ENCODE results near the gene KRT35.
A peak's percentile ranks its signal among the peaks of the same experiment; 100 is the strongest.

The KRT35 gene

DNA sequence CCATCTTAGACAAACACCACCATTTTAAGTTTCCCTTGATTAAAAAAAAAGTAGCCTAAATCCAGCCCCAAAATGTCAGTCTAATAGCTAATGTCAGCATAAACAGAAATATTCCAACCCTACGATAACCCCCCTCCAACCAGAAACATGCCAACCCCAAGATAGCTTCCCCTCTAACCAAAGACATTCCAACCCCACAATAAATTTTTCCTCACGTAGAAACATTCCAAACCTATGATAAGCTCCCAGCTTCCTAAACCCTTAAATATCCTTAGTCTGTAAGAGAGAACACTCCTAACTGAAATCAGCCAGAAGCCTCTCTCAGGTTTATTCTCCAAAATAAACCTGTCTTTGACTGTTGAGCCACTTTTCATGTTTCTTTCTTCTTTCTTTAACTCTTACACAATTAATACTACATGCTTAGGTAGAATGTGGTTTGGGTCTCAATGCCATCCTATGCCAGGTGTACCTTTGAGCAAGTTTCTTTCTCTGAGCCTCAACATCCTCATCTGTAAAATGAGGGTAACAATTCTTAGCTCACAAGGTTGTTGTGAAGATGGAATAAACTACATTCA is 29.7 kb downstream of the KRT35 start:
- Histone ChIP-seq H4K8ac (ENCODE audit: low read depth, low read length) (no peak overlapping the region), H3K18ac (ENCODE audit: low read length) (no peak overlapping the region), H3K36me3 (ENCODE audit: control insufficient read depth in 1 of 2, insufficient read depth in 2 of 2, low read length in 2 of 2) (no peaks in the 10 kb centered on the region), H3K4me2 (ENCODE audit: low read length) (no peak overlapping the region), H3K27me3 (ENCODE audit: insufficient read depth, low read length) (no peaks in the 10 kb centered on the region), H4K91ac (ENCODE audit: low read depth, low read length) (no peak overlapping the region), H3K23ac (ENCODE audit: low read length) (no peak overlapping the region), H3K14ac (ENCODE audit: low read length) (no peak overlapping the region), H2AK5ac (ENCODE audit: low read length) (no peak overlapping the region), H3K4me3 (ENCODE audit: low read depth, low read length) (no peak overlapping the region), H2BK12ac (ENCODE audit: low read length) (no peak overlapping the region), H3K79me2 (ENCODE audit: control insufficient read depth, insufficient read depth, low read length, poor library complexity) (no peaks in the 10 kb centered on the region), H2BK5ac (ENCODE audit: low read depth, low read length, poor library complexity) (no peak overlapping the region), H3K9ac (ENCODE audit: low read length) (no peak overlapping the region), H3K4ac (ENCODE audit: low read depth, low read length) (no peak overlapping the region), H3K4me1 (ENCODE audit: control insufficient read depth in 1 of 2, insufficient read depth in 2 of 2, low read length in 2 of 2) (no peaks in the 10 kb centered on the region), H2AFZ (ENCODE audit: insufficient read depth, low read length, poor library complexity) (no peak overlapping the region), H4K12ac (ENCODE audit: low read depth, low read length) (no peak overlapping the region), H3K27ac (ENCODE audit: low read depth, low read length) (no peak overlapping the region), H2BK120ac (ENCODE audit: insufficient read depth, low read length, poor library complexity) (no peak overlapping the region), H3K79me1 (ENCODE audit: low read length) (no peaks in the 10 kb centered on the region), H3K9me3 (ENCODE audit: insufficient read depth, low read depth, low read length) (no peaks in the 10 kb centered on the region)
- 100% methylated on average over 1 of the region's 2 CpGs for WGBS (ENCODE audit: extremely low coverage, insufficient coverage, insufficient read length)
- DNase-seq = peak in 1 of 2 donors; percentile 28

- Histone ChIP-seq H2BK12ac (ENCODE audit: low read length) (no peak overlapping the region), H2BK120ac (ENCODE audit: insufficient read depth, low read length, poor library complexity) (no peak overlapping the region), H2AFZ (ENCODE audit: insufficient read depth, low read length, poor library complexity) (no peak overlapping the region), H3K23ac (ENCODE audit: low read length) (no peak overlapping the region), H3K9ac (ENCODE audit: low read length) (no peak overlapping the region), H3K36me3 (ENCODE audit: control insufficient read depth in 1 of 2, insufficient read depth in 2 of 2, low read length in 2 of 2) (no peaks in the 10 kb centered on the region), H3K9me3 (ENCODE audit: insufficient read depth, low read depth, low read length) (peaks cover 2% of the 10 kb centered on the region), H3K27me3 (ENCODE audit: insufficient read depth, low read length) (no peaks in the 10 kb centered on the region), H3K27ac (ENCODE audit: low read depth, low read length) (no peak overlapping the region), H3K18ac (ENCODE audit: low read length) (no peak overlapping the region), H4K12ac (ENCODE audit: low read depth, low read length) (no peak overlapping the region), H3K4me2 (ENCODE audit: low read length) (no peak overlapping the region), H3K79me1 (ENCODE audit: low read length) (no peaks in the 10 kb centered on the region), H3K4me3 (ENCODE audit: low read depth, low read length) (no peak overlapping the region), H4K91ac (ENCODE audit: low read depth, low read length) (no peak overlapping the region), H4K8ac (ENCODE audit: low read depth, low read length) (no peak overlapping the region), H2AK5ac (ENCODE audit: low read length) (no peak overlapping the region), H2BK5ac (ENCODE audit: low read depth, low read length, poor library complexity) (no peak overlapping the region), H3K4ac (ENCODE audit: low read depth, low read length) (no peak overlapping the region), H3K79me2 (ENCODE audit: control insufficient read depth, insufficient read depth, low read length, poor library complexity) (no peaks in the 10 kb centered on the region), H3K14ac (ENCODE audit: low read length) (no peak overlapping the region), H3K4me1 (ENCODE audit: control insufficient read depth in 1 of 2, insufficient read depth in 2 of 2, low read length in 2 of 2) (no peaks in the 10 kb centered on the region)
- no peak for DNase-seq
- no CpG with 5 or more reads among the region's 6 CpGs for WGBS (ENCODE audit: extremely low coverage, insufficient coverage, insufficient read length)
These were observed 31.9 kb downstream of the KRT35 start for GRCh38 chr17:41449008-41449407.

DNA sequence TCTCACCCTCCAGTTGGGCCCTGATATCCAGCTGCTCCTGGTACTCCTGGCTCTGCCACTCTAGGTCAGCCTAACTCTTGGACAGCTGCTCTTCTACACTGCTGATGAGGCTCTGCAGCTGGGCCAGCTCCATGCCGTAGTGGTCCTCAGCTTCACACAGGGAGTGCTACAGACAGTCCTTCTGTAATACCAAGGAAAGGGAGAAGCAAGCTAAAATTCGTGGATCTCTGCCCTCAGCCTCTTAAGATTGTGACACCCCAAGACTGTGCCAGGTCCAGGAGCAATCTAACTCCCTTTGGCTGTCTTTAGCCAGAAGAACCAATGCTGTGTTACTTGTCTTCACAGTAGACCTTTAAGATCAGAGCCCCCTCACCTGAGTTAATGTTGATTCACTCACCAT is 32.4 kb downstream of the KRT35 start:
- Histone ChIP-seq H4K8ac (ENCODE audit: low read depth, low read length) (no peak overlapping the region), H3K18ac (ENCODE audit: low read length) (no peak overlapping the region), H3K9me3 (ENCODE audit: insufficient read depth, low read depth, low read length) (peaks cover 2% of the 10 kb centered on the region), H4K12ac (ENCODE audit: low read depth, low read length) (no peak overlapping the region), H3K27me3 (ENCODE audit: insufficient read depth, low read length) (no peaks in the 10 kb centered on the region), H4K91ac (ENCODE audit: low read depth, low read length) (no peak overlapping the region), H2AK5ac (ENCODE audit: low read length) (no peak overlapping the region), H2BK120ac (ENCODE audit: insufficient read depth, low read length, poor library complexity) (no peak overlapping the region), H3K79me1 (ENCODE audit: low read length) (no peaks in the 10 kb centered on the region), H3K79me2 (ENCODE audit: control insufficient read depth, insufficient read depth, low read length, poor library complexity) (no peaks in the 10 kb centered on the region), H2BK5ac (ENCODE audit: low read depth, low read length, poor library complexity) (no peak overlapping the region), H3K4me3 (ENCODE audit: low read depth, low read length) (no peak overlapping the region), H3K14ac (ENCODE audit: low read length) (no peak overlapping the region), H3K23ac (ENCODE audit: low read length) (no peak overlapping the region), H2BK12ac (ENCODE audit: low read length) (no peak overlapping the region), H3K36me3 (ENCODE audit: control insufficient read depth in 1 of 2, insufficient read depth in 2 of 2, low read length in 2 of 2) (no peaks in the 10 kb centered on the region), H3K9ac (ENCODE audit: low read length) (no peak overlapping the region), H3K4ac (ENCODE audit: low read depth, low read length) (no peak overlapping the region), H3K4me1 (ENCODE audit: control insufficient read depth in 1 of 2, insufficient read depth in 2 of 2, low read length in 2 of 2) (no peaks in the 10 kb centered on the region), H3K27ac (ENCODE audit: low read depth, low read length) (no peak overlapping the region), H3K4me2 (ENCODE audit: low read length) (no peak overlapping the region), H2AFZ (ENCODE audit: insufficient read depth, low read length, poor library complexity) (no peak overlapping the region)
- DNase-seq = no peak
- WGBS (ENCODE audit: extremely low coverage, insufficient coverage, insufficient read length) = no CpG with 5 or more reads among the region's 2 CpGs

- H3K79me1 ChIP-seq (ENCODE audit: low read length) = no peaks in the 10 kb centered on the region
- no peak overlapping the region for H3K14ac ChIP-seq (ENCODE audit: low read length)
- H3K27ac ChIP-seq (ENCODE audit: low read depth, low read length) = no peak overlapping the region
- no peak overlapping the region for H2BK5ac ChIP-seq (ENCODE audit: low read depth, low read length, poor library complexity)
- H3K4me3 ChIP-seq (ENCODE audit: low read depth, low read length) = no peak overlapping the region
- DNase-seq = peak; percentile 12 to 88
- H3K18ac ChIP-seq (ENCODE audit: low read length) = no peak overlapping the region
- no peak overlapping the region for H2BK12ac ChIP-seq (ENCODE audit: low read length)
- H3K23ac ChIP-seq (ENCODE audit: low read length) = no peak overlapping the region
- H2AK5ac ChIP-seq (ENCODE audit: low read length) = no peak overlapping the region
- H3K27me3 ChIP-seq (ENCODE audit: insufficient read depth, low read length) = no peaks in the 10 kb centered on the region
- no peaks in the 10 kb centered on the region for H3K4me1 ChIP-seq (ENCODE audit: control insufficient read depth in 1 of 2, insufficient read depth in 2 of 2, low read length in 2 of 2)
- H3K9me3 ChIP-seq (ENCODE audit: insufficient read depth, low read depth, low read length) = peaks cover 2% of the 10 kb centered on the region
- no peak overlapping the region for H3K4me2 ChIP-seq (ENCODE audit: low read length)
- no peak overlapping the region for H3K9ac ChIP-seq (ENCODE audit: low read length)
- no CpG with 5 or more reads among the region's 2 CpGs for WGBS (ENCODE audit: extremely low coverage, insufficient coverage, insufficient read length)
- H4K91ac ChIP-seq (ENCODE audit: low read depth, low read length) = no peak overlapping the region
- H3K4ac ChIP-seq (ENCODE audit: low read depth, low read length) = no peak overlapping the region
- H4K12ac ChIP-seq (ENCODE audit: low read depth, low read length) = no peak overlapping the region
- H3K36me3 ChIP-seq (ENCODE audit: control insufficient read depth in 1 of 2, insufficient read depth in 2 of 2, low read length in 2 of 2) = no peaks in the 10 kb centered on the region
- no peaks in the 10 kb centered on the region for H3K79me2 ChIP-seq (ENCODE audit: control insufficient read depth, insufficient read depth, low read length, poor library complexity)
- H2BK120ac ChIP-seq (ENCODE audit: insufficient read depth, low read length, poor library complexity) = no peak overlapping the region
- H4K8ac ChIP-seq (ENCODE audit: low read depth, low read length) = no peak overlapping the region
- no peak overlapping the region for H2AFZ ChIP-seq (ENCODE audit: insufficient read depth, low read length, poor library complexity)
These were observed 34.1 kb downstream of the KRT35 start for GRCh38 chr17:41446806-41447205.

All from trophoblast cell (in vitro differentiated cells and primary cell).